Naive thymus-derived CD8-positive, alpha-beta T cell (primary cell): ENCODE measurements around the gene ACSL1. TPM values are rescaled to one million over a fixed set of nuclear protein-coding genes. Genes with fewer than 3 reads are reported as not detected.

Experiments used
- ATAC-seq, 2 donors: fragments of 150-1000 bp; cut with Tn5 transposase in 1 of 2; sonication (Bioruptor Pico), chemical (Tn5 transposase) in 1 of 2; 1 replicate in 1 of 2; 2 replicates in 1 of 2; pipeline ENCODE4 v1.10.0; 2021; ENCODE audit warnings: mild to moderate bottlenecking in 2 of 2, moderate library complexity in 2 of 2
- POLR2A ChIA-PET: fragments of 350-600 bp; sonication (Branson Sonifier 250); formaldehyde crosslinking; loops from one replicate; lab custom pipeline; 2021; ENCODE audit warnings: antibody characterized with exemption; lab: Charles Lee
- DNase-seq, 10 donors: peaks; one replicate each; pipeline versions ENCODE4 v3.0.0 to v3.0.0-alpha.2; 2020 to 2022
- H3K27ac Mint-ChIP-seq, 10 donors: one replicate each; pipeline ENCODE4 v1.8.0; 2020 to 2022; ENCODE audit warnings: mild to moderate bottlenecking in 10 of 10, mixed read lengths in 10 of 10, moderate library complexity in 4 of 10, inconsistent platforms in 1 of 10
- H3K27me3 Mint-ChIP-seq, 5 donors: one replicate each; pipeline ENCODE4 v1.8.0; 2021 to 2022; ENCODE audit warnings: mixed read lengths in 5 of 5
- H3K36me3 Mint-ChIP-seq, 3 donors: one replicate each; pipeline ENCODE4 v1.8.0; 2020 to 2022; ENCODE audit warnings: mixed read lengths in 3 of 3, mild to moderate bottlenecking in 2 of 3, inconsistent platforms in 1 of 3
- H3K4me1 Mint-ChIP-seq, 4 donors: one replicate each; pipeline ENCODE4 v1.8.0; 2021 to 2022; ENCODE audit warnings: mixed read lengths in 4 of 4
- H3K4me3 Mint-ChIP-seq, 10 donors: one replicate each; pipeline ENCODE4 v1.8.0; 2020 to 2022; ENCODE audit warnings: mild to moderate bottlenecking in 10 of 10, mixed read lengths in 10 of 10, moderate library complexity in 6 of 10, inconsistent platforms in 1 of 10
- H3K9me3 Mint-ChIP-seq, 9 donors: one replicate each; pipeline ENCODE4 v1.8.0; 2020 to 2022; ENCODE audit warnings: mixed read lengths in 9 of 9, mild to moderate bottlenecking in 3 of 9, inconsistent platforms in 1 of 9, moderate library complexity in 1 of 9
- polyA plus RNA-seq, 3 donors: library from polyadenylated mRNA; unstranded; fragments of 300-500 nt; fragmentation: Illumina TruSeq; gene quantifications; one replicate each; pipeline ENCODE4 v1.2.3, GENCODE V29; 2021
- total RNA-seq, 8 experiments: library from RNA in 2 of 8; stranded (reverse) in 2 of 8; gene quantifications; one replicate each; pipeline ENCODE4 v1.2.3 and lab custom pipeline; 2021 to 2026

ACSL1 gene
- total and polyA plus RNA-seq, 5 experiments from 2014 or later = 2.2 to 10.7 (median 3.2) TPM

GRCh38 chr4:184734758-184735157, 91.0 kb downstream of the ACSL1 start:
- Mint-ChIP-seq H3K36me3 (no peaks in the 10 kb centered on the region), H3K27me3 (no peaks in the 10 kb centered on the region), H3K9me3 (no peaks in the 10 kb centered on the region), H3K27ac (peak overlapping the region in 6 of 10 donors; percentile 10 to 95 (median 88)), H3K4me1 (peaks cover 7 to 32% (median 24%) of the 10 kb centered on the region in 4 donors), H3K4me3 (peak overlapping the region; percentile 81 to 97 (median 90))
- DNase-seq (no peak), ATAC-seq (no peak)
- POLR2A ChIA-PET = interaction anchor here (0.7 to 2.0 kb wide), 12 partner anchors 11 to 691 kb away, joined by 3 to 11 read pairs (median 4); partner anchors contain the start of genes ACSL1, CASP3, PRIMPOL and SLC25A4

- Mint-ChIP-seq H3K36me3 (no peaks in the 10 kb centered on the region), H3K27ac (peak within 1 kb of the TSS; percentile 76 to 95 (median 88)), H3K9me3 (no peaks in the 10 kb centered on the region), H3K4me3 (peak within 1 kb of the TSS; percentile 81 to 97 (median 90)), H3K4me1 (peaks cover 4 to 26% (median 16%) of the 10 kb centered on the region in 4 donors), H3K27me3 (no peaks in the 10 kb centered on the region)
- POLR2A ChIA-PET = interaction anchor here (0.6 to 2.0 kb wide), 17 partner anchors 9 to 1289 kb away, joined by 3 to 11 read pairs (median 4); partner anchors contain the start of genes ACSL1, CASP3, CDKN2AIP and IRF2
- DNase-seq = peak; percentile 88 to 96 (median 92)
- ATAC-seq = peak; percentile 94 to 96
Measured at GRCh38 chr4:184733654-184734524, 91.9 kb downstream of the ACSL1 start, which contains the start of gene CENPU. CENPU (minus strand) TSS chr4:184734096; CDS start chr4:184734062, 34 bp downstream.

DNA sequence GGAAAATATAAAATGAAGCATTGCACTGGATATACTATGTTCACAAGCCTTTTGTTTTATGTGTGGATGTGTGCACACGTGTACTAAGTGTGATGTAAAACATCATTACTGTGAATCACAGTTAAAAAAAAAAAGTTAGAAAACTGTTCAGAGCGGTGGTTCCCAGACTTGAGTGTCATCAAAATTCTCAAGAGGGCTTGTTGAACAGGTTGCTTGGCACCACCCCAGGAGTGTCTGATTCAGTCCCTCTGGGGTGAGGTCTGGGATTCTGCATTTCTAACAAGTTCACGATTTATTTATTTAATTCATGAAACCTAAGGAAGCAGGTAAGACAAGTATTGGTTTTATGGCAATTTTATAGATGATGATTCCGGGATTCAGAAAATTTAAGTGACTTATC, 93.6 kb downstream of the ACSL1 start:
- H3K4me3 Mint-ChIP-seq = peak overlapping the region; percentile 13 to 91 (median 70)
- no peaks in the 10 kb centered on the region for H3K9me3 Mint-ChIP-seq
- no peaks in the 10 kb centered on the region for H3K27me3 Mint-ChIP-seq
- no peaks in the 10 kb centered on the region for H3K36me3 Mint-ChIP-seq
- peak overlapping the region in 1 of 10 donors; percentile 11 for H3K27ac Mint-ChIP-seq
- DNase-seq (no peak), ATAC-seq (no peak)
- POLR2A ChIA-PET = no interaction called here
- H3K4me1 Mint-ChIP-seq = peaks cover 4 to 27% (median 16%) of the 10 kb centered on the region in 4 donors

DNA sequence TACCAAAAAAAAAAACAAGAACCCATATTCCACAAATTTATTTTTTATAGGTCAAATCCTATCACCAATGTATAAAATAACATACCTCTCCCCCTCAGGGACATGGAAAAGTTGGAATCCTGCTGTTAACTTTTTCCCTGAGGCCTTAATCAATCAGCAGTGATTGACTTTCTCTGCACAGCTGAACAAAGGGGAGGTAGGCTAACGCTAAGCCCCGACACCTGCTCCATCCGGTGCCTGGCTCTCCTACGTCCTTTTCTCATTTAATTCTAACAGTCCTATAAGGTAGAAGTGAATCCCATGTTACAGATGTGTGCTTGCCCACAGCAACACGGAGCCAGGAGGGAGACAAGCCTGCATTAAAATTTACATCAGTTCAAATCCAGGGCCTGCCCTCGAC, 94.7 kb downstream of the ACSL1 start:
- Mint-ChIP-seq H3K4me1 (peaks cover 4 to 33% (median 16%) of the 10 kb centered on the region in 4 donors), H3K36me3 (no peaks in the 10 kb centered on the region), H3K4me3 (no peak overlapping the region), H3K9me3 (no peaks in the 10 kb centered on the region), H3K27me3 (no peaks in the 10 kb centered on the region), H3K27ac (no peak overlapping the region)
- DNase-seq (no peak), ATAC-seq (no peak)
- POLR2A ChIA-PET = interaction anchor here (0.6 kb wide), 1 partner anchor 163 kb away, joined by 3 read pairs; no protein-coding TSS in a partner anchor

DNA sequence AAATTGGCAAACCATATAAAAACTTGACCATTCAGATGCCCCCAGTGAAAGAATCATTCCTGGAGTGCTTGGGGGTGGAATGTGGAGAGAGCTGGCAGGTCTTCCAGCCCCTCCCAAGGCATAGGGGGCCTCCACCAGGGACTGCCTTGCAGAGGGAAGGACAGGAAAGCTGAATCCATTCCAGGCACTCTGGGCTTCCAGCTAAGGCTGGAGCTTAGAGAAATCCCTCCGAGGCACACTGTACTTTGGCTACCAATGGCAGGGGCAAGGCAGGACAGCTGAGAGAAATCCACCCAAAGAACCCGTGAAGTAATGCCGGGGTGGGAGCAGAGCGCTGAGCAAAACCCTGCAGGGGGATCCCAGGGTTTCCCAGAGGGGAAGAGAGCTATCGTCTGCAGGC, 95.8 kb downstream of the ACSL1 start:
- Mint-ChIP-seq H3K9me3 (no peaks in the 10 kb centered on the region), H3K4me1 (peaks cover 4 to 34% (median 16%) of the 10 kb centered on the region in 4 donors), H3K27ac (no peak overlapping the region), H3K4me3 (no peak overlapping the region), H3K36me3 (no peaks in the 10 kb centered on the region), H3K27me3 (no peaks in the 10 kb centered on the region)
- POLR2A ChIA-PET = no interaction called here
- no peak for ATAC-seq
- DNase-seq = no peak

GRCh38 chr4:184728858-184729257, 96.9 kb downstream of the ACSL1 start:
- peaks cover 4 to 23% (median 9%) of the 10 kb centered on the region in 4 donors for H3K4me1 Mint-ChIP-seq
- no peak overlapping the region for H3K27ac Mint-ChIP-seq
- no peaks in the 10 kb centered on the region for H3K36me3 Mint-ChIP-seq
- DNase-seq (no peak), ATAC-seq (no peak)
- no peaks in the 10 kb centered on the region for H3K27me3 Mint-ChIP-seq
- POLR2A ChIA-PET = no interaction called here
- no peak overlapping the region for H3K4me3 Mint-ChIP-seq
- H3K9me3 Mint-ChIP-seq = no peaks in the 10 kb centered on the region

GRCh38 chr4:184727430-184727829, 98.3 kb downstream of the ACSL1 start:
- peaks cover 0 to 14% (median 0%) of the 10 kb centered on the region in 4 donors for H3K4me1 Mint-ChIP-seq
- H3K36me3 Mint-ChIP-seq = peaks cover 0 to 5% (median 0%) of the 10 kb centered on the region in 3 donors

GRCh38 chr4:184722798-184723197, 103.0 kb downstream of the ACSL1 start:
- Mint-ChIP-seq H3K36me3 (peaks cover 11 to 30% (median 26%) of the 10 kb centered on the region in 3 donors), H3K27ac (no peak overlapping the region), H3K9me3 (peaks cover 2 to 25% (median 21%) of the 10 kb centered on the region in 9 donors), H3K27me3 (no peaks in the 10 kb centered on the region), H3K4me3 (no peak overlapping the region), H3K4me1 (peaks cover 0 to 10% (median 1%) of the 10 kb centered on the region in 4 donors)
- ATAC-seq (no peak), DNase-seq (no peak)
- POLR2A ChIA-PET = no interaction called here

More at GRCh38 chr4:184727430-184727829, 98.3 kb downstream of the ACSL1 start:
- H3K4me3 Mint-ChIP-seq = no peak overlapping the region
- H3K27me3 Mint-ChIP-seq = no peaks in the 10 kb centered on the region
- H3K27ac Mint-ChIP-seq = no peak overlapping the region
- no peak for DNase-seq
- ATAC-seq = no peak
- no peaks in the 10 kb centered on the region for H3K9me3 Mint-ChIP-seq
- POLR2A ChIA-PET = no interaction called here

GRCh38 chr4:184721254-184721653, 104.5 kb downstream of the ACSL1 start:
- POLR2A ChIA-PET = no interaction called here
- peaks cover 0 to 9% (median 1%) of the 10 kb centered on the region in 4 donors for H3K4me1 Mint-ChIP-seq
- DNase-seq = no peak
- H3K27me3 Mint-ChIP-seq = no peaks in the 10 kb centered on the region
- peaks cover 2 to 25% (median 21%) of the 10 kb centered on the region in 9 donors for H3K9me3 Mint-ChIP-seq
- ATAC-seq = no peak
- H3K36me3 Mint-ChIP-seq = peaks cover 14 to 30% (median 26%) of the 10 kb centered on the region in 3 donors
- no peak overlapping the region for H3K4me3 Mint-ChIP-seq
- no peak overlapping the region for H3K27ac Mint-ChIP-seq

DNA sequence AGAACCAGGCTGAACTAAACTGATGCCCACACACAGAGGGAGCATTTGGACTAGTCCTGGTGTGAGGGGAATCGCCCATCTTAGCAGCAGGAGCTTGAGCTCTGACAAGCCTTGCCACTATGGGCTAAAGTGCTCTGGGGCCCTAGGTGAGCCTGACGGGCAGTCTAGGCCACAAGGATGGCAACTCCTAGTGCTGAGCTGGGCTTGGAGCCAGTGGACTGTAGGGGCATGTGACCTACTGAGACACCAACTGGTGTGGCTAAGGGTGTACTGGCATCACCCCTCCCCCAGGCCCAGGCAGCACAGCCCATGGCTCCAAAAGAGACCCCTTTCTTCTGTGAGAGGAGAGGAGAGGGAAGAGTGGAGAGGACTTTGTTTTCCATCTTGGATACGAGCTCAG, 106.4 kb downstream of the ACSL1 start:
- peaks cover 21 to 30% (median 26%) of the 10 kb centered on the region in 3 donors for H3K36me3 Mint-ChIP-seq
- H3K27me3 Mint-ChIP-seq = no peaks in the 10 kb centered on the region
- H3K9me3 Mint-ChIP-seq = peaks cover 2 to 25% (median 21%) of the 10 kb centered on the region in 9 donors
- H3K4me3 Mint-ChIP-seq = no peak overlapping the region
- DNase-seq (no peak), ATAC-seq (no peak)
- peaks cover 0 to 6% (median 1%) of the 10 kb centered on the region in 4 donors for H3K4me1 Mint-ChIP-seq
- POLR2A ChIA-PET = no interaction called here
- peak overlapping the region in 1 of 10 donors; percentile 57 for H3K27ac Mint-ChIP-seq

DNA sequence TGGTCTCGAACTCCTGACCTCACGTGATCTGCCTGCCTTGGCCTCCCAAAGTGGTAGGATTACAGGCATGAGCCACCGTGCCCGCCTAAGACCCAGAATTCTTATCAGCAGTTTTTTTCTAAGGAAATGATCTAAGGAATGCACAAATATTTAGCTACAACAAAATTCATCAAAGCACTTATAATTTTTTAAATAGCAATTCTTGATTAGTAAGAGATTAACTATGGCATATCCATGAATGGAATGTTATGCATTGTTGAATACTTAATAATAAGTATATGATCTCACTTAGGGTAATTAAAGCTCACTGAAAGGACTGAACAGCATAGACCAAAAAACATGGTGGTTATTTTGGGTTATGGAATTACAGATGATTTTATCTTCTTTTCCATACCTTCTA, 110.2 kb downstream of the ACSL1 start:
- DNase-seq (no peak), ATAC-seq (no peak)
- peaks cover 0 to 6% (median 1%) of the 10 kb centered on the region in 4 donors for H3K4me1 Mint-ChIP-seq
- H3K9me3 Mint-ChIP-seq = peaks cover 0 to 12% (median 8%) of the 10 kb centered on the region in 9 donors
- H3K27ac Mint-ChIP-seq = no peak overlapping the region
- POLR2A ChIA-PET = no interaction called here
- H3K4me3 Mint-ChIP-seq = no peak overlapping the region
- no peaks in the 10 kb centered on the region for H3K27me3 Mint-ChIP-seq
- peaks cover 10 to 15% (median 13%) of the 10 kb centered on the region in 3 donors for H3K36me3 Mint-ChIP-seq

GRCh38 chr4:184713887-184714286, 111.9 kb downstream of the ACSL1 start:
- Mint-ChIP-seq H3K27ac (no peak overlapping the region), H3K36me3 (peaks cover 0 to 14% (median 4%) of the 10 kb centered on the region in 3 donors), H3K9me3 (peaks cover 0 to 3% (median 0%) of the 10 kb centered on the region in 9 donors), H3K27me3 (no peaks in the 10 kb centered on the region), H3K4me1 (peaks cover 0 to 6% (median 1%) of the 10 kb centered on the region in 4 donors), H3K4me3 (no peak overlapping the region)
- ATAC-seq (no peak), DNase-seq (no peak)
- POLR2A ChIA-PET = no interaction called here

GRCh38 chr4:184712322-184712721, 113.4 kb downstream of the ACSL1 start:
- Mint-ChIP-seq H3K27ac (no peak overlapping the region), H3K4me1 (peaks cover 0 to 4% (median 0%) of the 10 kb centered on the region in 4 donors), H3K4me3 (no peak overlapping the region), H3K27me3 (no peaks in the 10 kb centered on the region), H3K36me3 (peaks cover 0 to 10% (median 2%) of the 10 kb centered on the region in 3 donors), H3K9me3 (no peaks in the 10 kb centered on the region)
- ATAC-seq = no peak
- POLR2A ChIA-PET = no interaction called here
- no peak for DNase-seq
